IPS-NIHi11 (cell line): ENCODE results near the gene TEX26.

Experiments used
- DNase-seq: peaks from one replicate; pipeline ENCODE4 v3.0.0; 2012; ENCODE audit warnings: mixed read lengths, low spot score

Gene TEX26

DNA sequence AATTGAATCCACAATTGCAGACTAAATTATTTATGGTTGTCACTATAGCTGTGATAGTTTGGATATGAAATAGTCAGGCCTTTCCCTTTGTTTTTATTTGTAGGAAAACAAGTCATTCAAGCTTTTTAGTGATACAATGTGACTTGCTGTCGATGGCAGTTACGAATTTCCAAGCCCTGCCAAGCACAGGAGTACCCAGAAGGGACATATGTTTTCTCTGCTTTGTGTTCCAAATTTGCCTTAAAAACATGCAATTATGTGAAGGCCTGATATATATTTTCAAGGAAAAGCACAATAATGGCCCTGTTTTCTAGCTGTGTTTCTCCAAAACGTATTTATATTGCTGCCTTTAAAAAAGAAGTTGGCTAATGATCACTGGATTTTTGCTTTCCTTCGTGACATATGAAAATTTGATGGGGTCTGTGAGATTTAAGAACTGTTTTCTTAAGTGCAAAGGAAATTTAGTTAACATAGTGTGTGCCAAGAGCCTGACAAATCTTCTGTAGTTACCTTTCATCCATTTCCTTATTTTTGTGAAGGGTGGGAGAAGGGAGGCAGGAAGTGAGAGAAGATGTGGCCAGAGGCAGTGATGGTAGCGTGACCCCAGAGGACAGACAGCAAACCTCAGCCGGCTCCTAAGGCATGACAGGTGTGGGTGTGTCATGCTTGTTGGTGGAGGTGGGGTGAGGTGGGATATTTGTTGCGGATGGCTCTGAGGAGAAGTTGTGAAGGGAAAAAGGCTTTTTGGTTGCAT is 79.6 kb downstream of the TEX26 start:
- no peak for DNase-seq

DNA sequence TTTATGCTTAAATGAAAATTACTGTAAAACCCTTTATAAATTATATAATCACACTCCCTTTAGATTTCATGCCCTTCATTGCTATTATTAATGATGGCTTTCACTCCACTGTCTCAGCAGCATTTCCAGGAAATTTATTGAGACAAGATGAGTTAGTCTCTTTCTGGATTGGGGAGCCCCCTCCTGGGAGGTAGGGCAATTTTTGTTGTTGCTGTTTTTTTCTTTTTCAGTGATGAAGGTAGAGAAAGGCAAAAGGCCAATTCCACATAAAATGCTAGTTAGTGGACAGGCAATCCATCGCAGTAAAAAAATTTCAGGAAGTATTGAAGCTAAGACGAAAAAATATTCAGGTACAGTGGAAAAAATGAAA is 80.2 kb downstream of the TEX26 start:
- DNase-seq = peak; percentile 34

- DNase-seq = no peak
Measured at GRCh38 chr13:31014456-31014855, 82.0 kb downstream of the TEX26 start.

DNA sequence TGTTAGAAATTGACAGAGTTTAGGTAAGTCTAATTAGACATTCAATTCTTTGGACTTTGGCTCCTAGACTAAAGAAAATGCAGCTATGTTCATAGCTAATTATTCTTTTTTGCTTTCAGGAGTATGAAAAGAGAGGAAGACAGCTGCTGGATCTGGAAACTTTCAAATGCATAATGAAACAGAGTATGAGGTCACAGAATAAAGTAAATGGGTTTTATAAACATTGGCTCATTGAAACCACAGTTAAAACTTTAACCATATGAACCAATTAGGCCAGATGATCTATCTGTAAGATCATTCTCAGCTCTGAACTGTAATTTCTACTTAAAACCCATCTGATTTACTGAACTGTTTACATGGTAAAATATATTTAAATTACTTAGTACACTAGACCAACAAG is 82.7 kb downstream of the TEX26 start:
- DNase-seq = no peak

DNA sequence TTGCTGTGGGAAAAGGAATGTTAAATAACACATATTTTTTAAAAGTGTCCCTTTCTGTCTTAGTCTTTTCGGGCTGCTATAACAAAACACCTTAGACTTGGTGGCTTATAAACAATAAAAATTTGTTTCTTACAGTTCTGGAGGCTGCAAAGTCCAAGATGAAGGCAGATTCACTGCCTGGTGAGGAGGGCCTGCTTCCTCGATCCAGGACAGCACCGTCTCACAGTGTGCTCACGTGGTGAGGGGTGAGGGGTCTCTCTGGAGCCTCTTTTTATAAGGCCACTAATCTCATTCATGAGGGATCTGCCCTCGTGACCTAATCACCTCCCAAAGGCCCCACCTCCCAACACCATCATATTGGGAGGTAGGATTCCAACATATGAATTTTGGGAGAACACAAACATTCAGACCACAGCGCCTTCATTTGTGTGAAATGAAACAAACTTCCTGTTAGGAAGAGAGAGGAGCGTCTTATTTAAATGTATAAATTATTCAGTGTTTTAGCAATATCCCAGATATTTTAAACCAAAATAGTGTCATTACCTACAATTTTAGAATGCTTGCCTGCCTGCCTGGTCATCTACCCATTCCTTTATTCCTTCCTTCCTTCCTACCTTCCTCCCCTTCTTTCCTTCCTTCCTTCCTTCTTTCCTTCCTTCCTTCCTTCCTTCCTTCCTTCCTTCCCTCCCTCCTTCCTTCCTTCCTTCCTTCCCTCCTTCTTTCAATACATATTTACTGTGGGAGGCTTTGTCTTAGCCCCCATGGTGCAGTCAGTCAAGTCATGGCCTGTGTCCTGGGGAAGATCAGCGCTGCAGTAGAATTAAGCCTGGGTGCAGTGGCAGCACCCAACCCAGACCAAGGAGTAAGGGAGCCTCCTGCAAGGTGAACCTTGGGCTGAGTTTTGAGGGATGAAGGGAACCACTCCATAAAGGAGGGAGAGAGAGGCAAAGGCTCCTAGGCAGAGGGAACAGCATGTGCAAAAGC is 84.2 kb downstream of the TEX26 start:
- no peak for DNase-seq

DNA sequence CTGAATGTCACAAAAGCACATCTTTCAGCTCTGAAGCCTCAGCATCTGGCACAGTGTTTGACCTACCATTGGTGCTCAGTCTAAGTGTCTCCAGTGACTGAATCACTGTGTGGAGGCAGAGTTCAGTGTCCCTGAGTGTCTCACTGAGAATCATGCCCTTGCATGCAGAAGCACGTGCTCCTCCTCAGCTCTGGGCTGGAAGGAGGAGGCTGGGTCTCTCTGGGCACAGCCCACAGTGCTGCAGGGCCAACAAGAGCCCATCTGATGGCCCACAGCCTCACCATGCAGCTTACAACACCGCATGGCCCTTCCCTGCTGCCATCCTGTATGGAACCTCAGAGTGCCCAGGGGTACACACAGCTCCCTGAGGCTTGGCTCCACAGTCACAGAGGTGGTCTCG is 86.1 kb downstream of the TEX26 start:
- no peak for DNase-seq

GRCh38 chr13:31020996-31021395 is 88.5 kb downstream of the TEX26 start:
- no peak for DNase-seq

- no peak for DNase-seq
Measured at GRCh38 chr13:31022288-31022895, 89.9 kb downstream of the TEX26 start.

DNA sequence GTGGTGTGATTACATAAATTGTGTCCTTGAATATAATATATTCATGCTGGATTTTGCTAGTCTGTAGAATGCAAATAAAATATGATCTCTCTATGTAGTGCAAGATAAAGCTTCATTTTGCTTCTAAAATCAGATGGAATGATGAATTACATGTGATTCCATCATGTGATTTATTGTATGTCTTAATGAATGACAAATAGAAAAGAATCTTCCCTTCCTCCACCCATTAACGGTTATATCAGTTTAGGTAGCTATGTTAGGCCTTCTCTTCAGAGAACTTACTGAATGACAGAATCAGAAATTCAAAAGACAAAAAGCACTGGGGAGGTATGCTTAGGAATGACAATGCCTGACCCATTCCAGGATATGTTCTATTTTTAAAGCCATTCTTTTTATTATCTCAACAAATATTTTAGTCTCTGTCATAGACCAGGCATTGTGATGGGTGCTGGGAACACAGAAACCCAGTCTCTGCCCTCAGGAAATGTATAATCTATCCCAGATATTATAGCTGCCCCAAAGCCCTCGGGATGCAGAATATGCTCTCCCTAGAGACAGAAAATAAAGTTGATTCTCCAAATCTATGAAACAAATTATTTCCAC is 90.6 kb downstream of the TEX26 start:
- DNase-seq = no peak
